ENCODE data around the gene KLHL2.
"Not testable (repeated sequence)": the region's sequence is repeated elsewhere in the genome, so short reads cannot be mapped to it uniquely, and the experiment has no call there.

The KLHL2 gene

GRCh38 chr4:165201806-165202205 lies 5.6 kb upstream of the KLHL2 start:
- no peak for DNase-seq (ENCODE audit: low read depth)

GRCh38 chr4:165203541-165204461 lies 3.6 kb upstream of the KLHL2 start:
- no peak for DNase-seq (ENCODE audit: low read depth)

- DNase-seq (ENCODE audit: low read depth): no peak
Observed at GRCh38 chr4:165204462-165204830, 2.9 kb upstream of the KLHL2 start.

GRCh38 chr4:165207016-165207430 lies 338 bp upstream of the KLHL2 start:
- DNase-seq (ENCODE audit: low read depth): no peak

GRCh38 chr4:165208221-165208652 lies 876 bp downstream of the KLHL2 start:
- DNase-seq (ENCODE audit: low read depth): no peak

- no peak for DNase-seq (ENCODE audit: low read depth)
Observed at GRCh38 chr4:165208741-165209388, 1.5 kb downstream of the KLHL2 start.

- DNase-seq (ENCODE audit: low read depth): no peak
Observed at GRCh38 chr4:165209796-165210195, 2.4 kb downstream of the KLHL2 start.

- DNase-seq (ENCODE audit: low read depth): no peak
Observed at GRCh38 chr4:165210566-165210965, 3.2 kb downstream of the KLHL2 start.

GRCh38 chr4:165212647-165213046 lies 5.3 kb downstream of the KLHL2 start:
- not testable (repeated sequence) for DNase-seq (ENCODE audit: low read depth)

- not testable (repeated sequence) for DNase-seq (ENCODE audit: low read depth)
Observed at GRCh38 chr4:165213404-165213803, 6.0 kb downstream of the KLHL2 start.

- DNase-seq (ENCODE audit: low read depth): not testable (repeated sequence)
Observed at GRCh38 chr4:165213991-165214709, 6.8 kb downstream of the KLHL2 start.

GRCh38 chr4:165215034-165215751 lies 7.8 kb downstream of the KLHL2 start:
- not testable (repeated sequence) for DNase-seq (ENCODE audit: low read depth)

- not testable (repeated sequence) for DNase-seq (ENCODE audit: low read depth)
Observed at GRCh38 chr4:165215761-165216487, 8.6 kb downstream of the KLHL2 start.

GRCh38 chr4:165217325-165217724 lies 10.0 kb downstream of the KLHL2 start:
- DNase-seq (ENCODE audit: low read depth): no peak

GRCh38 chr4:165221306-165221705 lies 13.9 kb downstream of the KLHL2 start:
- DNase-seq (ENCODE audit: low read depth): not testable (repeated sequence)

- not testable (repeated sequence) for DNase-seq (ENCODE audit: low read depth)
Observed at GRCh38 chr4:165221993-165222650, 14.8 kb downstream of the KLHL2 start.

GRCh38 chr4:165222651-165222994 lies 15.3 kb downstream of the KLHL2 start:
- DNase-seq (ENCODE audit: low read depth): no peak

GRCh38 chr4:165227401-165227800 lies 20.0 kb downstream of the KLHL2 start:
- not testable (repeated sequence) for DNase-seq (ENCODE audit: low read depth)

GRCh38 chr4:165229490-165230200 lies 22.3 kb downstream of the KLHL2 start:
- DNase-seq (ENCODE audit: low read depth): not testable (repeated sequence)

Measured in stimulated activated CD8-positive, alpha-beta memory T cell treated with anti-CD3 and anti-CD28 coated beads, Interleukin-12 subunit alpha, Interleukin-12 subunit beta, amount 100 ng/mL, for 1 hour (primary cell).